Heart left ventricle (tissue), 13 donors: ENCODE data around the gene TMEM253.

Experiments
- POLR2A ChIP-seq, 2 donors: fragments of 450-650 bp; IDR thresholded peaks; one replicate each; pipeline ENCODE4 v1.6.1; 2017; ENCODE audit warnings: antibody characterized with exemption in 2 of 2, mild to moderate bottlenecking in 2 of 2, moderate library complexity in 2 of 2
- TF ChIP-seq, protein P1 (sequence below), 12 donors: fragments of 200-600 bp; sonication (generic) in 4 of 12; IDR thresholded peaks; one replicate each; pipeline versions ENCODE4 v1.5.0 to v1.8.0; 2018 to 2022; ENCODE audit warnings: antibody characterized with exemption in 12 of 12, mild to moderate bottlenecking in 5 of 12
- donor health status: ischemic (EF 13 %, LVEDD 7.1; RV severe dilation, severe dysfunction).
- donor health status: DM: no; HTN: yes; CAD: no.
- donor health status: DM: no; HTN: no; CAD: no.
- donor health status: ischemic (EF 25% LVEDD 6.9; RV normal size, moderate dysfunction).
- donor health status: ischemic (EF 25% LVEDD 5.7; RV mildly dilated, moderate dysfunction).
- donor health status: ischemic (EF 35%, LVEDD 5.7; RV mildly dilated, moderate dysfunction).
- donor health status: nonischemic (EF 11% LVEDD 7.7; RV severe dilation, severe dysfunction).
- donor health status: DM: yes; HTN: yes; CAD: no.
- donor health status: PGD.
- donor health status: ischemic (EF 29% LVEDD 5.4; RV normal size, mild dysfunction).
- donor health status: nonischemic (EF 23%, LVEDD 6.1; RV moderate dilation, normal function).

DNA sequence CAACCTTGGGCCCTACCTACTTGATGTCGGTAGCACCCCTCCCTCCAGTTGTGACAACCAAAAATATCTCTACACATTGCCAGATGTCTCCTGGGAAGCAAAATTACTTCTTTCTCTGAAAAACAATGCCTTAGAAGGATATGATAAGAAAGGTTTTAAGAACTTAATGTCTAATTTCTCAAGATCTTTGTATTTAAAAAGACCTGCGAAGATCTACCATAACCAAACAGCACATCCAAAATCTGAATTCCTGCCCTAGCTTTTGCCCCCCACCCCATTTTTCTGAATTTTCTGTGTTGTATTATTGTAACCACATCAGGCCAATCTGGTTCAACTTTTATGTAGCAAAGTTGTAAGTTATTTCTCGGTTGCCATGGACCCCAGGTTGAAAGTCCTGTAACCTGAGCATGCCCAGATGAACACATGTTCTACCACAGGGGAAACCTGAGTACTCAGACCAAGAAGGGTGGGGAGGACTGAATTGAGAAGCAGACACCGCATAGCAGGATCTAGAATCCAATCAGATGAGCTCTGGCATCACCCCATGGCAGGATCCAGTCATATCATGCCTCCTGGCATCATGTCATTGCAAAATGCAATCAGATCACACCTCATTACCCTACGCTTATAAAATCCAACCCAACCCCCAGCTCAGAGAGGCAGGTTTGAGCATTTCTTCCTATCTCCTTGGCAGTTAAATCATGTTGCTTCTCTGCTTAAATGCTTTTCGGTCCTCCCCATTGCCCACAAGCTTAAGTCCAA, 8.7 kb downstream of the TMEM253 start:
- TF ChIP-seq POLR2A (IDR thresholded peaks at IDR 0.05): no peak
- TF ChIP-seq, protein P1, sequence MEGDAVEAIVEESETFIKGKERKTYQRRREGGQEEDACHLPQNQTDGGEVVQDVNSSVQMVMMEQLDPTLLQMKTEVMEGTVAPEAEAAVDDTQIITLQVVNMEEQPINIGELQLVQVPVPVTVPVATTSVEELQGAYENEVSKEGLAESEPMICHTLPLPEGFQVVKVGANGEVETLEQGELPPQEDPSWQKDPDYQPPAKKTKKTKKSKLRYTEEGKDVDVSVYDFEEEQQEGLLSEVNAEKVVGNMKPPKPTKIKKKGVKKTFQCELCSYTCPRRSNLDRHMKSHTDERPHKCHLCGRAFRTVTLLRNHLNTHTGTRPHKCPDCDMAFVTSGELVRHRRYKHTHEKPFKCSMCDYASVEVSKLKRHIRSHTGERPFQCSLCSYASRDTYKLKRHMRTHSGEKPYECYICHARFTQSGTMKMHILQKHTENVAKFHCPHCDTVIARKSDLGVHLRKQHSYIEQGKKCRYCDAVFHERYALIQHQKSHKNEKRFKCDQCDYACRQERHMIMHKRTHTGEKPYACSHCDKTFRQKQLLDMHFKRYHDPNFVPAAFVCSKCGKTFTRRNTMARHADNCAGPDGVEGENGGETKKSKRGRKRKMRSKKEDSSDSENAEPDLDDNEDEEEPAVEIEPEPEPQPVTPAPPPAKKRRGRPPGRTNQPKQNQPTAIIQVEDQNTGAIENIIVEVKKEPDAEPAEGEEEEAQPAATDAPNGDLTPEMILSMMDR (IDR thresholded peaks at IDR 0.05): no peak
